ENCODE data around the gene BCAS2.

Gene BCAS2

DNA sequence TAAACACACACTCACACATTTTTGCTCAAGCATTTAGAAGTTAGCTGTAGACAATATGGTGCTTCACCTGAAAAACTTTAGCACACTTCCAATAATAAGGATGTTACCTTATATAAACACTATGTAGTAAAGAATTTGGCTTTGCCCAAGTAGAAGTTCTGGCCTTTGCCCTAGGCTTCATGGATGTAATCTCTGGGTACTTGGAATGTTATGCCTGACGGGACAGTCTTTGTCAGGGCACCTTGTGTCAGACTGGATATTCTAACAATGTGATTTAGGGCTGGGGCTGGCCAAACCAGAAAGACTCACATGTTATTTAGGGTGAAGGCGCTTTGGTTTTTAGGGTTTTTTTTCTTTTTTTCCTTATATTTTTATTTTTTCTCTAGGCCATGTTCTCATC lies 35.6 kb downstream of the BCAS2 start:
- TF ChIP-seq ZNF274 (IDR thresholded peaks at IDR 0.05; ENCODE audit: low read depth, low read length), result no peak
- H3K4me3 ChIP-seq (ENCODE audit: low read length), result no peak overlapping the region

DNA sequence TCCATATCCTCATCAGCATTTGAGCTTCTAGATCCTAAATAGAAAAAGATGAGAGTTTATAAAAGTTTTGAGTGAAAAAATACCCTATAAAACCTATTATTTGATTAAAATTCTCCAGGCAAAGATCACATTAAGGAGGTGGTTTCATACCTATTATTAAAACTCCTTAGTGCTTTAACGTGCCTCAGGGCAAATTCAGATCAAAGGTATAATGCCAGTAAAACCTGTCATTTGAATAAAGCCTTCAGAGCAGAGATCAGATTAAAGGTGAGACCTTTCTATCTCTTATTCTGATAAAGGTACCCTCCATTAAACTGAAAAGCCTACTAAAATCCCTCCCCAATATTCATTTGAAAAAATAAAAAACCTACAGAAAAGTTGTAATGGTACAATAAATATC lies 36.1 kb downstream of the BCAS2 start:
- TF ChIP-seq ZNF274 (IDR thresholded peaks at IDR 0.05; ENCODE audit: low read depth, low read length), result no peak
- no peak overlapping the region for H3K4me3 ChIP-seq (ENCODE audit: low read length)

DNA sequence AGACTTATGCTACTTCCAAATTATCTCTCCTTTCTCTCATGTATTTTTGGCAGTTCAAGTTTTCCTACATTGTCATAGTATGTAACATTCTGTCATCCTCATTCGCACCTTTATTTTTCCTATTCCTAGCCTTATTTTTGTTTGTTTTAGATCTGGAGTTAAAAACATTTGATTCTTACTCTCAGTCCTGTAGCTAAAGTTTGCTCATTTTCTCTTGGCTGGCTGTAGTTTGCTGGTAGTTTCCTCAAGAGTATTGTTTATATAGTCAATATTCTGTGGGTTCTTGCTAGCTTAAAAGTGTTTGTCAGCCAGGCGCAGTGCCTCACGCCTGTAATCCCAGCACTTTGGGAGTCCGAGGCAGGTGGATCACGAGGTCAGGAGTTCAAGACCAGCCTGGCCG lies 40.6 kb downstream of the BCAS2 start:
- no peak overlapping the region for H3K4me3 ChIP-seq (ENCODE audit: low read length)
- no peak for TF ChIP-seq ZNF274 (IDR thresholded peaks at IDR 0.05; ENCODE audit: low read depth, low read length)

DNA sequence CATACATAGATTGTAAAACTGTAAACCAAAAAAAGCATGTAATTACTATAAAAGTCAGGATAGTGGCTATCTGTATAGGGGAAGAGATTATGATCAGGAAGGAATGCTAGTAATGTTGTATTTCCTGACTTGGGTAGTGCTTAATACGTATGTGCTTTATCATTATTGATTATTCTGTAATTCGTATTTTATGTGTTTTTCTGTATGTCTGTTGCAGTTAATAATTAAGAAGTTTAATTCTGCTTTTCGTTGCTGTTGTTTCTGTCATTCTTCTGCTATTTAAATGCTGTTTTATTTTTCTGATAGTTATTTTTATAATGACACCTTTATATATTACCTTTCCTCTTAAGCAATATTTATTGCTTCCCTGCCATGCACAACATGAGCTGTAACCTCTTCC lies 41.1 kb downstream of the BCAS2 start:
- TF ChIP-seq ZNF274 (IDR thresholded peaks at IDR 0.05; ENCODE audit: low read depth, low read length), result no peak
- H3K4me3 ChIP-seq (ENCODE audit: low read length), result no peak overlapping the region

DNA sequence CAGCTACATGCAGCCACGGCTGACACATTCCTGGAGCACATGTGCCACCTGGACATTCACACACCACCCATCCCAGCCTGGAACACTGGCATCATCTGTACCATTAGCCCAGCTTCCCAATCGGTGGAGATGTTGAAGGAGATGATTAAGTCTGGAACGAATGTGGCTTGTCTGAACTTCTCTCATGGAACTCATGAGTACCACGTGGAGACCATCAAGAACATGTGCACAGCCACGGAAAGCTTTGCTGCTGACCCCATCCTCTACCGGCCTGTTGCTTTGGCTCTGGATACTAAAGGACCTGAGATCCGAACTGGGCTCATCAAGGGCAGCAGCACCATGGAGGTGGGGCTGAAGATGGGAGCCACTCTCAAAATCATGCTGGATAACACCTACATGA lies 45.4 kb downstream of the BCAS2 start:
- H3K4me3 ChIP-seq (ENCODE audit: low read length), result no peak overlapping the region
- TF ChIP-seq ZNF274 (IDR thresholded peaks at IDR 0.05; ENCODE audit: low read depth, low read length), result no peak

DNA sequence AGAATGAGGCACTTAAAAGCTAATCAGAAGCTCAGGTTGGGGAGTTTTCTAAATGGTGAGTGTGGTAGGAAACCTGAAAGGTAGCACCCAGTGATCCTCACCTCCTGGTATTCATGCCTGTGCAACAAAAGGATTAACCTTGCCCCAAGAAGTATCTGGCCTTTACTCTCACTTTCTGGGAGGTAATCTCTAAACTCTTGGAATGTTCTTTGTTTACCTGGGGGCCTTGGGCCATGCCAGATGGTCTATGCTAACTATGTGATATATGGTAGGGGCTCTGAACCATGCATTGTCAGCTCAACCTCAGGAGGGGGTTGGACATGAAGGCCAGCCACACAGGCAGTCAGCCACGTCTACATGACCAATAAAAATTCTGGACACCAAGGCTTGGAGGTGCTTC lies 46.0 kb downstream of the BCAS2 start:
- no peak overlapping the region for H3K4me3 ChIP-seq (ENCODE audit: low read length)
- no peak for TF ChIP-seq ZNF274 (IDR thresholded peaks at IDR 0.05; ENCODE audit: low read depth, low read length)

DNA sequence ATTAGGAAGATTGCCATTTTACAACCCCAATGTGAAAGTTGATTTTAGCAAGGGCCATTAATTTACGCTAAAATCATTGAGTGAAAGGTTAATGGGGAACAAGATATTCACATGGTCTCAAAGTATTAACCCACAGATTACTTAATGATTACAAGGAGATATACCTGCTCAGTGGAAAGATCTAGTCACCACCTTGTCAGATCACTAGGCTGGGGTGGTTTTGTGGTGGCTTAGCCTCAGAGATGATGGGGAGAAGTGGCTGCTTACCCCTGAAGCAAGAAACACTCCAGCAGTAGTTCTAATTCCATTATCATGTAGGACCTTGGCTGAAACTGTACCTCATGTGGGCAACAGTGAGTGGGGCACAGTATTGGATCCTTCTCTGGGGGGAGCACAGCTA lies 50.3 kb downstream of the BCAS2 start:
- no peak for TF ChIP-seq ZNF274 (IDR thresholded peaks at IDR 0.05; ENCODE audit: low read depth, low read length)
- H3K4me3 ChIP-seq (ENCODE audit: low read length), result no peak overlapping the region

DNA sequence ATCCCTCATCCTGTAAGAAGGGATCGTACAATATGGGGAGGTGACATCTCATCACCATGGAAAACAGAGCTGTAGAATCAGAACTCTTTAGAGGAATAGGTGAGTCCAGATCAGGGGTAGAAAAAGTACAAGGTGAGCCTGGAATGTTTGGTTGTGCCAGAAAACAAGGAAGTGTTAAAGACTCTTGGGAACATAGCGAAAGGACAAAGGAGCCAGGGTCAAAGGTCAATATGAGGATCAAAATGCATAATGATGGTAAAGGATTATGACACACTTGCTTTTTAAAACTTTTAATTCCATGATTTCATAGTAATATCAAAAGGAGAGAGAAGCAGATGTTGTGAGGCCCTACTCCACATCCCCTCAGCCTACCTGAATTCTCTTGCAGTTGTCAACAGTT lies 51.2 kb downstream of the BCAS2 start:
- no peak overlapping the region for H3K4me3 ChIP-seq (ENCODE audit: low read length)
- no peak for TF ChIP-seq ZNF274 (IDR thresholded peaks at IDR 0.05; ENCODE audit: low read depth, low read length)

DNA sequence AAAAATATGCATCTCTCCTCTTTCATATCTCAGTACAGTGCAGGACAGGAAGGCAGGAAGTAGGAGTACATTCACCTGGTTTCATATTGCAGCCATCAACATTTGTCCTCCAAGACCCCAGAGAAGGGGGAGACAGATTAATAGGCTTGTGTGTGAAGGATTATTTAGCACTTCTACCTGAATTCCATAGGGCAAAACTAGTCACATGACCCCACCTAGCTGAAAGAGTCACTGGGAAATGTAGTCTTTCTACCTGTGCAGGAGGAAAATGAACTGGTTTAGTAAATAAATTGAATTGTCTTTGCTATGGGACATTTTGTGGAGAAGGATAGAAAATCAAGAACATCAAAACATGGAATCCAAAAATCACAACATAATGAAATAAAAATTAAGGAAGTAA lies 56.5 kb downstream of the BCAS2 start:
- no peak for TF ChIP-seq ZNF274 (IDR thresholded peaks at IDR 0.05; ENCODE audit: low read depth, low read length)
- H3K4me3 ChIP-seq (ENCODE audit: low read length), result no peak overlapping the region

DNA sequence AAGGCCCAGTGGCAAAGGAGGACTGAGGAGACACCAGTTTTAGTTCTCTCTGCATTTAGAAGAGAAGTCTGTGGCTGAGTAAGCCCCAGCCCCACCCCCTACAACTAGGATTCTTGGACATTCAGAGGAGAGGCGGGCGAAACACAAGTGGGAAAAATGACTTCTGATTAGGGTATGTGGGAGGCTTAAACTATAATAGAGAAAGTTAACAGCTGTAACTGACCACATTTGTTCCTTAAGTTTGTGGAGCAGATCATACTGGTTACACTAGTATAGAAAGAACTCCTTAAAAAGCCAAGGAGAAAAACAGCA lies 59.2 kb downstream of the BCAS2 start:
- TF ChIP-seq ZNF274 (IDR thresholded peaks at IDR 0.05; ENCODE audit: low read depth, low read length), result no peak

DNA sequence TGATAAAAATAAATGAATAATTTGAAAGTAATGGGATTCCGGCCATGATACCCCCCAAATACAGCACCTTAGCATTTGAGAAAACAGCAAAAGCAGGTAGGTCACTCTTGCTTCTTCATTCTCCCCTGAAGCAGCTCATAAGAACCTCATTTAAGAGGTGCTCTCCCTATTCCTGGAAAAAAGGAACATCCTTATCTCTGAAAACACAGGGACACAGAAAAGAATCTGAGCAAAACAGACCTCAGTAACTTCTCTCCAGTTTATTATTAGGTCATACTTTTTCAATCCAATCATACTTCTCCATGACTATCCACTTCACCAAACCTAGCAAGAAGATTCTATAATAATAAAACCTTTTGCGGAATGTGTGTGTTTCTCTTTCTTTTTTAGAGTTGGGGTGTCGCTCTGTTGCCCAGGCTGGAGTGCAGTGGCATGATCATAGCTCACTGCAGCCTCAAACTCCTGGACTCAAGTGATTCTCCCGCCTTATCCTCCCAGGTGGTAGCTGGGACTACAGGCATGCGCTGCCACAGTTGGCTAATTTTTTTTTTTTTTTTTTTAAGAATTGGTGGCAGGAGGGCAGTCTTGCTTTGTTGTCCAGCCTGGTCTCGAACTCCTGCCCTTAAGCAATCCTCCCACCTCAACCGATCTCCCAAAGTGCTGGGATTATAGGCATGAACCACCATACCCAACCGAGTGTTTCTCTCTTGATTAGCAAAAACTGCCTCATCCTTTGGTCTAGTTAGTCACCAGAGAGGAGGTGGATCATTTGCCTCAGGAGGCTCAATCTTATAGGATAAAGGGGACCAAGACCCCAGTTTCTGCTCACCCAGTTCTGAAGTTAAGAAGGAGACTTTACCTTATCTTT lies 59.8 kb downstream of the BCAS2 start:
- no peak overlapping the region for H3K4me3 ChIP-seq (ENCODE audit: low read length)
- no peak for TF ChIP-seq ZNF274 (IDR thresholded peaks at IDR 0.05; ENCODE audit: low read depth, low read length)

More for the DNA sequence above, 59.2 kb downstream of the BCAS2 start:
- no peak overlapping the region for H3K4me3 ChIP-seq (ENCODE audit: low read length)
